RWPE1 (cell line): ENCODE data around the gene LAMC3.

ENCODE experiments used
- CTCF ChIA-PET: fragments of 350-600 bp; sonication (Branson Sonifier 250); formaldehyde crosslinking; extraction: SDS; loops from one replicate; lab custom pipeline; 2021; lab: Yijun Ruan, JAX
- POLR2A ChIA-PET: fragments of 400-600 bp; formaldehyde crosslinking; extraction: SDS; loops from one replicate; lab custom pipeline; 2020; ENCODE audit warnings: antibody characterized with exemption; ENCODE audit not compliant: low non-redundant PET; lab: Yijun Ruan, JAX
- DNase-seq: peaks from one replicate; pipeline ENCODE4 v3.0.0; 2012; ENCODE audit warnings: low spot score
- H3K27ac ChIP-seq: fragments of 450-650 bp; 2 replicates; pipeline ENCODE4 v1.5.1; 2017
- TF ChIP-seq, protein P1 (sequence below): fragments of 450-650 bp; conservative IDR thresholded peaks from 2 replicates; pipeline ENCODE4 v1.5.1; 2017; ENCODE audit warnings: low read depth, mild to moderate bottlenecking

The LAMC3 gene

DNA sequence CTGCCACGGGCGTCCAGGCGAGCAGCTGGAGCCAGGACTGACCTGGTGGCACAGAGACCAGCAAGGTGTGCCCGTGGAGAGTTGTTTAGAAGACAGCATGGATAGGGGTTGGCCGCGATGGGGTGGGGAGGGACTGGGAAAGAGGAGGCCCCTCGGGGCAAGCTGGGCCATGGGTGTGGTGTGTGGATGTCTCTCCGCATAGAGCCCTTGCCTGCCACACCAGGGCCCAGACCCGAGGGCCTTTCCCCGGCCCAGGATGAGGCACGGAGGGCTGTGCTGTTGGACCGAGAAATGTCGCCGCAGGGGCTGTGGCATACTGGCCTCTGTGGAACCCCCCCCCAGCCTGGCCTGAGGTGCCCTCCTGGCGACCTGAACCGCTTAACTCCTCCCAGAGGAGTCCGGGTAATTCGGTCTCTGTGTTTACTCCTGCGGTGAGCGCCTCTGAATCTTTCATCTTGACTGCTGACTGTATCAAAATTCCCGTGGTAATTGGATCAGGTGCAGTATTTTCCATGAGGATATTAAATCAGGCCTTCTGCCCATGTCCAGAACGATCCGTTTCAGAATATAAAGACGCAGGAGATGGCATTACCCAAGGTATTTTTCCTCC, 22.5 kb upstream of the LAMC3 start:
- POLR2A ChIA-PET, result no interaction called here
- TF ChIP-seq, protein P1, sequence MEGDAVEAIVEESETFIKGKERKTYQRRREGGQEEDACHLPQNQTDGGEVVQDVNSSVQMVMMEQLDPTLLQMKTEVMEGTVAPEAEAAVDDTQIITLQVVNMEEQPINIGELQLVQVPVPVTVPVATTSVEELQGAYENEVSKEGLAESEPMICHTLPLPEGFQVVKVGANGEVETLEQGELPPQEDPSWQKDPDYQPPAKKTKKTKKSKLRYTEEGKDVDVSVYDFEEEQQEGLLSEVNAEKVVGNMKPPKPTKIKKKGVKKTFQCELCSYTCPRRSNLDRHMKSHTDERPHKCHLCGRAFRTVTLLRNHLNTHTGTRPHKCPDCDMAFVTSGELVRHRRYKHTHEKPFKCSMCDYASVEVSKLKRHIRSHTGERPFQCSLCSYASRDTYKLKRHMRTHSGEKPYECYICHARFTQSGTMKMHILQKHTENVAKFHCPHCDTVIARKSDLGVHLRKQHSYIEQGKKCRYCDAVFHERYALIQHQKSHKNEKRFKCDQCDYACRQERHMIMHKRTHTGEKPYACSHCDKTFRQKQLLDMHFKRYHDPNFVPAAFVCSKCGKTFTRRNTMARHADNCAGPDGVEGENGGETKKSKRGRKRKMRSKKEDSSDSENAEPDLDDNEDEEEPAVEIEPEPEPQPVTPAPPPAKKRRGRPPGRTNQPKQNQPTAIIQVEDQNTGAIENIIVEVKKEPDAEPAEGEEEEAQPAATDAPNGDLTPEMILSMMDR, result no peak
- CTCF ChIA-PET, result no interaction called here
- no peak for DNase-seq
- no peak overlapping the region for H3K27ac ChIP-seq

DNA sequence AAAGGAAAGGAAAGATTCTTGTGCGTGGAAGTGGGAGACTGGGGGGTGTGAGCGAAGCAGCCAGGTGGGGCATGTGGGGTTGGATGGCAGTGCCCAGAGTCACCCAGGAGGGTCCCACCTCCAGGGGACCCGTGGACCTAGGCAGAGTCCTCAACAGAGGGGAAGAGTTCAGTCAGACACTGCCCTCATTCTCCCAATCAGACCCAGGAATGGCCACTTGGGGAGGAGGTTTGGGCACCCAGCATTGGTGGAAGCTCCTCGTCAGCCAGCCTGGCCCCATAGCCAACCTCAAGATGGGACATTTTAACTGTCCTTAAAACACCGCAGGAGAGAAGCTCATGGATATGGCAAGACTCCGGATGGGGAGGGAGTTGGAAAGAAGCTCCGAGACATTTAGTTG, 21.9 kb upstream of the LAMC3 start:
- DNase-seq, result no peak
- TF ChIP-seq, protein P1, result no peak
- ChIA-PET POLR2A (no interaction called here), CTCF (interaction anchor here (0.6 to 0.7 kb wide), 2 partner anchors 306 to 385 kb away, joined by 4 to 6 read pairs; no protein-coding TSS in a partner anchor)
- H3K27ac ChIP-seq, result no peak overlapping the region

DNA sequence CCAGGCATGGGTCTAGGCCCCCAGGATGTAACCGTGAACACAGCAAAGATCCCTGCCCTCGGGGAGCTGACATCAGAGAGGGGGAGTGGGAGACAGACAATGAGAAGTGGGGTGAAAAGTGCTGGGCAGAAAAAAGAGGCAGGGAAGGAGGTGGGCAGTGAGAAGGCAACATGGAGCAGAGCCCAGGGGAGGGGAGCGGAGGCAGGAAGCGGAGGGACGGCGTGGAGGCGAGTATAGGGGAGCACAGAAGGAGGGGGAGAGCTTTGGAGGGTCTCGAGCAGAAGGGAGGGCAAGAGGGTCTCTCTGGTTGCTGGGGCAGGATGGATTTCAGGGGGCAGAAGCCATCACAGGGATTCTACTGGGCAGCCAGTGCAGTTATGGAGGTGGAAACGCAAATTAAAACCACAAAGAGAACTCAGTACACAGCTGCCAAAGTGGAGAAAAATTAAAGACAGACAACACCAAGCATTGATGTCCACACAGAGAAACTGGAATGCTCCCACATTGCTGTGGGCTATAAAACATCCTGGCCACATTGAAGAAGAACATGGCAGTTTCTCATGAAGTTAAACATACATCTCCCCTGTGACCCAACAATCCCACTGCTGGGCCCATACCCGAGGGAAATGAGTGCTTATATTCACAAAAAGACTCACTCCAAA, 21.1 kb upstream of the LAMC3 start:
- ChIA-PET CTCF (interaction anchor here (0.6 to 1.0 kb wide), 3 partner anchors 10 to 384 kb away, joined by 4 to 6 read pairs (median 5); no protein-coding TSS in a partner anchor), POLR2A (no interaction called here)
- no peak for DNase-seq
- no peak overlapping the region for H3K27ac ChIP-seq
- TF ChIP-seq, protein P1, result no peak

DNA sequence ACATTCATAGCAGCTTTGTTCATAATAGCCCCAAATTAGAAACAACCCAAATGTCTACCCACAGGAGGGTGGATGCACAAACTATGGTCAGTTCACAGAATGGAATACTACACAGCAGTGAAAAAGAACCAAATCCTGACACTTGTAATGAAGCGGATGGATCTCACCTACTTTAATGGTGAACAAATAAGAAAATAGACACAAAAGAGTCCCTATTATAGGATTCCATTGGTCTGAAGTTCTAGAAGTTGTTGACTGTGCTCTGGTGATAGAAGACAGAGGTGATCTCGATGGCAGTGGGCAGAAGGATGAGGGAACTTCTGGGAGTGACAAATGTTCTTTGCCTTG, 20.6 kb upstream of the LAMC3 start:
- ChIA-PET CTCF (interaction anchor here (1.0 kb wide), 1 partner anchor 9 kb away, joined by 5 read pairs; no protein-coding TSS in a partner anchor), POLR2A (no interaction called here)
- H3K27ac ChIP-seq, result no peak overlapping the region
- no peak for DNase-seq
- TF ChIP-seq, protein P1, result no peak

DNA sequence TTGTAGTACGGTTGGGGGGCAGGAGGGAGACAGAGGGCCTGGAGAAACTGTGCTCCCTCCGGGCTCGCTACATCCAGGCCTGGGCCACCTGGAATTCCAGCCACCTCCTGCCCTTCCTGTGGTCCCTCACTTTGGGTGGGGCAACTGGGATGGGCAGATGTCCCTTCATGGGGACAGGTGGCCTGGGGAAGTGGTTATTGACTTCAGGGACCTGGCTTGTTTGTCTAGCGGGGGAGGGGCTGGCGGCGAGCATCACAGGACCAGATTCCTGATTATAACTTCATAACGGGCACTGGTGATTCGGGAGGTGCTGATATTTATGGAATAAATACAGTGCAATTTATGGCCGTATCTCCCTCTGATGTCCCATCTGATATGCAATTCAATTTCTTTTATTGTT, 20.1 kb upstream of the LAMC3 start:
- DNase-seq, result no peak
- CTCF ChIA-PET, result no interaction called here
- POLR2A ChIA-PET, result no interaction called here
- TF ChIP-seq, protein P1, result no peak
- H3K27ac ChIP-seq, result no peak overlapping the region

DNA sequence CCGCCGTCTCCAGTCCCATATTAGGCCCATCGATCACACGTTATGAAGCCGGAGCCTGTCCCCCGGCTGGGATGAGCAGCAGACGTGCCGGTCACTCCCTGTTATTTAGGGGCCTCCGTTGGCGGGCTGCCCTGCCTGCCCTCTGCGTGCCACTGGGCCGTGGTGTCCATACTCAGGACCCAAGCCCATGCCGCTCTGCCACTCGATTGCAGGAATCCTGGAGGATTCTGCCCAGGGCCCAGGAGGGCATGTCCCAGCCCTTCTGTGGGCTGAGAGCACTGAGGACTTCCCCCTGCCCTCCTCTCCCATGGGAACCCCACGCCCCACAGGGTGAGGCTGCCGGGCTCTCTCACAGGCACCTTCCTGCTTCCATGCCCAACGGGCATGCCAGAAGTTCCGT, 19.6 kb upstream of the LAMC3 start:
- POLR2A ChIA-PET, result no interaction called here
- CTCF ChIA-PET, result no interaction called here
- TF ChIP-seq, protein P1, result no peak
- no peak for DNase-seq
- no peak overlapping the region for H3K27ac ChIP-seq
